ENCODE data around the gene HESX1.

Gene HESX1

GRCh38 chr3:57192028-57192427, 7.8 kb downstream of the HESX1 start:
- Histone ChIP-seq H4K20me1 (ENCODE audit: insufficient read depth) (no peaks in the 10 kb centered on the region), H3K4me3 (IDR thresholded peaks at IDR 0.05; ENCODE audit: insufficient read depth, low read depth, low read length) (no peak overlapping the region), H3K79me2 (ENCODE audit: insufficient read depth, low read depth) (no peaks in the 10 kb centered on the region), H2AFZ (ENCODE audit: low read depth) (no peak overlapping the region), H3K9ac (no peak overlapping the region), H3K27ac (no peak overlapping the region), H3K4me2 (no peak overlapping the region), H3K27me3 (ENCODE audit: insufficient read depth, low read depth) (no peaks in the 10 kb centered on the region), H3K4me1 (ENCODE audit: low read depth, poor library complexity, severe bottlenecking) (no peaks in the 10 kb centered on the region), H3K36me3 (ENCODE audit: insufficient read depth) (no peaks in the 10 kb centered on the region)
- TF ChIP-seq, protein P1, sequence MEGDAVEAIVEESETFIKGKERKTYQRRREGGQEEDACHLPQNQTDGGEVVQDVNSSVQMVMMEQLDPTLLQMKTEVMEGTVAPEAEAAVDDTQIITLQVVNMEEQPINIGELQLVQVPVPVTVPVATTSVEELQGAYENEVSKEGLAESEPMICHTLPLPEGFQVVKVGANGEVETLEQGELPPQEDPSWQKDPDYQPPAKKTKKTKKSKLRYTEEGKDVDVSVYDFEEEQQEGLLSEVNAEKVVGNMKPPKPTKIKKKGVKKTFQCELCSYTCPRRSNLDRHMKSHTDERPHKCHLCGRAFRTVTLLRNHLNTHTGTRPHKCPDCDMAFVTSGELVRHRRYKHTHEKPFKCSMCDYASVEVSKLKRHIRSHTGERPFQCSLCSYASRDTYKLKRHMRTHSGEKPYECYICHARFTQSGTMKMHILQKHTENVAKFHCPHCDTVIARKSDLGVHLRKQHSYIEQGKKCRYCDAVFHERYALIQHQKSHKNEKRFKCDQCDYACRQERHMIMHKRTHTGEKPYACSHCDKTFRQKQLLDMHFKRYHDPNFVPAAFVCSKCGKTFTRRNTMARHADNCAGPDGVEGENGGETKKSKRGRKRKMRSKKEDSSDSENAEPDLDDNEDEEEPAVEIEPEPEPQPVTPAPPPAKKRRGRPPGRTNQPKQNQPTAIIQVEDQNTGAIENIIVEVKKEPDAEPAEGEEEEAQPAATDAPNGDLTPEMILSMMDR (conservative IDR thresholded peaks at IDR 0.05; ENCODE audit: low read depth, low read length): no peak

DNA sequence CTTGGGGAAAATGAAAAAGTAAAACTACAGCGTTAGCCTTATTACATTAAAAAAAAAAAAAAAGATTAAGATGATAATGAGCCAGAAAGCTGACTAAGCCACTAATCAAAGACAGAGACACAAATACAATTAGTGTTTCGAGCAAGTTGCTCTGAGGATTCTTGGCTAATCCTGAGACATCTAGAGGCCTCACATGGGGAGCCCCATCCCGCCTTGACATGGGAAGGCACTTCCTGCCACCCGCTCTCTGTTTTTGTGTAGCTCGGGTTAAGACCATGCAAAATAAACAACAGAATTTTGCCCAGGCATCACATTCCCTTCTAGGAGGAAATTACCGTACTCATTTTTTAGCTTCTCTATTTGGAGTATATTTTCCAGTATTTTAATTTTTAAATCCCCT, 15.3 kb downstream of the HESX1 start:
- H3K79me2 ChIP-seq (ENCODE audit: insufficient read depth, low read depth): no peaks in the 10 kb centered on the region
- H3K4me1 ChIP-seq (ENCODE audit: low read depth, poor library complexity, severe bottlenecking): no peaks in the 10 kb centered on the region
- H3K4me3 ChIP-seq (IDR thresholded peaks at IDR 0.05; ENCODE audit: insufficient read depth, low read depth, low read length): no peak overlapping the region
- H3K27me3 ChIP-seq (ENCODE audit: insufficient read depth, low read depth): no peaks in the 10 kb centered on the region
- H3K9ac ChIP-seq: no peak overlapping the region
- no peak overlapping the region for H3K4me2 ChIP-seq
- TF ChIP-seq, protein P1 (conservative IDR thresholded peaks at IDR 0.05; ENCODE audit: low read depth, low read length): no peak
- H3K36me3 ChIP-seq (ENCODE audit: insufficient read depth): no peaks in the 10 kb centered on the region
- no peak overlapping the region for H2AFZ ChIP-seq (ENCODE audit: low read depth)
- no peak overlapping the region for H3K27ac ChIP-seq
- no peaks in the 10 kb centered on the region for H4K20me1 ChIP-seq (ENCODE audit: insufficient read depth)

DNA sequence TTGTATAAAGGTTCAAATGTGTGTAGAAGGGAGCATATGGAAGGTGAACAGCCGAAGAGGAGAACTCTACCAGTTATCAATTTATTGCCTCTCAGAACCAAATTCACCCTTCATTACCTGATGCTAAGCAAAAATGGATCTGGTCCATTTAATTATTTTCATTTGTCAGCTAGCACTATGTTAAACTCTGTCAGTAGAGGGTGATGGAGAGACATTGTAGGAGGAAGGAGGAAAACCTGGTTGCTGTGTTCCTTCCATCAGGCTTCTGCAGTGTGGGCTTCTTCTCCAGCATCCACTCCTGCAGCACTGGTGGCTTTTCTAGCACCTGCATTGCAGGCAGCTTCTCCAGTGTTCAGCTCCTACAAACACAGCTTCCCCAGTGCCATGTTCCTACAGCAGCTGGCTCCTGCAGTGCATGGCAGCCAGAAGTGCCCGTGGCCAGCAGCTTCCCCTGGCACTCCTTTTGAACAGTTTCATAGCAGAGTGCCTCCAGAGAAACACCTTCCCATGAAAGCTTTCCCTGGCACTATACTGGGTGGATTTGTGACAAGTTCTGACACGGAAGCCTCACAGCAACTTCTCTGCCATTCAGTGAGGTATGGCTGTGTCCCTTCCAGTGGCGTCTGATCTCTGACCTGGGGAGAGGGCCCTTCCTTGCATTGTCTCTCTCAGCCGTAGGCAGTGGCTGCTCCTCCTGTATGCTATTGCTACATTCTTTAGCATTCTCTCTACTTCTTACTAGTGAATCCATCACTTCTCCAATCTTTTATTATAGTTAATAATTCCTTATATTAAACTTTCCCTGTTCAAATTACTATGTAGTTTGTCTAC, 20.0 kb downstream of the HESX1 start:
- Histone ChIP-seq H3K27ac (no peak overlapping the region), H3K36me3 (ENCODE audit: insufficient read depth) (no peaks in the 10 kb centered on the region), H3K4me1 (ENCODE audit: low read depth, poor library complexity, severe bottlenecking) (no peaks in the 10 kb centered on the region), H3K27me3 (ENCODE audit: insufficient read depth, low read depth) (no peaks in the 10 kb centered on the region), H3K4me2 (no peak overlapping the region), H4K20me1 (ENCODE audit: insufficient read depth) (no peaks in the 10 kb centered on the region), H3K4me3 (IDR thresholded peaks at IDR 0.05; ENCODE audit: insufficient read depth, low read depth, low read length) (no peak overlapping the region), H3K9ac (no peak overlapping the region), H2AFZ (ENCODE audit: low read depth) (no peak overlapping the region), H3K79me2 (ENCODE audit: insufficient read depth, low read depth) (no peaks in the 10 kb centered on the region)
- TF ChIP-seq, protein P1 (conservative IDR thresholded peaks at IDR 0.05; ENCODE audit: low read depth, low read length): no peak

- Histone ChIP-seq H3K79me2 (ENCODE audit: insufficient read depth, low read depth) (no peaks in the 10 kb centered on the region), H3K4me2 (no peak overlapping the region), H3K4me1 (ENCODE audit: low read depth, poor library complexity, severe bottlenecking) (no peaks in the 10 kb centered on the region), H2AFZ (ENCODE audit: low read depth) (no peak overlapping the region), H3K9ac (no peak overlapping the region), H3K27me3 (ENCODE audit: insufficient read depth, low read depth) (no peaks in the 10 kb centered on the region), H4K20me1 (ENCODE audit: insufficient read depth) (no peaks in the 10 kb centered on the region), H3K36me3 (ENCODE audit: insufficient read depth) (no peaks in the 10 kb centered on the region), H3K4me3 (IDR thresholded peaks at IDR 0.05; ENCODE audit: insufficient read depth, low read depth, low read length) (no peak overlapping the region), H3K27ac (no peak overlapping the region)
- TF ChIP-seq, protein P1 (conservative IDR thresholded peaks at IDR 0.05; ENCODE audit: low read depth, low read length): no peak
These were observed 23.7 kb downstream of the HESX1 start for GRCh38 chr3:57176045-57176444.

Data from KMS-11 (cell line).